Esophagus squamous epithelium (tissue), 4 donors: ENCODE data around the gene SYT13.

Experiments used
- CTCF ChIP-seq, 6 experiments: fragments of 450-650 bp in 4 of 6; fragments of 200-600 bp in 2 of 6; sonication (generic) in 2 of 6; IDR thresholded peaks; one replicate each; pipeline ENCODE4 v1.5.1; 2016 to 2019; ENCODE audit warnings: antibody characterized with exemption in 6 of 6, mild to moderate bottlenecking in 4 of 6, moderate library complexity in 4 of 6
- POLR2A ChIP-seq, 4 donors: fragments of 450-650 bp; IDR thresholded peaks; one replicate each; pipeline ENCODE4 v1.6.1; 2017; ENCODE audit warnings: antibody characterized with exemption in 4 of 4, mild to moderate bottlenecking in 4 of 4, moderate library complexity in 3 of 4

- TF ChIP-seq CTCF (IDR thresholded peaks at IDR 0.05) = no peak
- no peak for TF ChIP-seq POLR2A (IDR thresholded peaks at IDR 0.05)
Measured at GRCh38 chr11:45272701-45273100, 13.4 kb downstream of the SYT13 start.
